HG03060 (cell line): ENCODE data around the gene SLC26A2.
"Not testable (repeated sequence)": the region's sequence is repeated elsewhere in the genome, so short reads cannot be mapped to it uniquely, and the experiment has no call there.

Experiments
- ATAC-seq: cut with Tn5 transposase; IDR thresholded peaks from one replicate; pipeline ENCODE4 v1.9.1; 2021; ENCODE audit warnings: low read depth, moderate number of reproducible peaks; ENCODE audit not compliant: unreplicated experiment

Gene SLC26A2

GRCh38 chr5:149936044-149936699, 24.4 kb upstream of the SLC26A2 start:
- no peak for ATAC-seq

GRCh38 chr5:149936700-149937091, 23.9 kb upstream of the SLC26A2 start:
- ATAC-seq = no peak

GRCh38 chr5:149937610-149938009, 22.9 kb upstream of the SLC26A2 start:
- no peak for ATAC-seq

- no peak for ATAC-seq
These were observed 22.3 kb upstream of the SLC26A2 start for GRCh38 chr5:149938279-149938678.

GRCh38 chr5:149938791-149939358, 21.7 kb upstream of the SLC26A2 start:
- no peak for ATAC-seq

GRCh38 chr5:149939546-149939945, 21.0 kb upstream of the SLC26A2 start:
- ATAC-seq = no peak

- no peak for ATAC-seq
These were observed 20.4 kb upstream of the SLC26A2 start for GRCh38 chr5:149940077-149940574.

GRCh38 chr5:149940941-149941644, 19.5 kb upstream of the SLC26A2 start:
- ATAC-seq = no peak

GRCh38 chr5:149941795-149942194, 18.8 kb upstream of the SLC26A2 start:
- no peak for ATAC-seq

- no peak for ATAC-seq
These were observed 18.4 kb upstream of the SLC26A2 start for GRCh38 chr5:149942199-149942598.

- not testable (repeated sequence) for ATAC-seq
These were observed 17.8 kb upstream of the SLC26A2 start for GRCh38 chr5:149942741-149943169.

- not testable (repeated sequence) for ATAC-seq
These were observed 17.2 kb upstream of the SLC26A2 start for GRCh38 chr5:149943177-149943949.

GRCh38 chr5:149944666-149945065, 15.9 kb upstream of the SLC26A2 start, which contains the start of gene PDE6A:
PDE6A (minus strand) TSS chr5:149944793; CDS start chr5:149944673, 120 bp downstream.
- no peak for ATAC-seq

GRCh38 chr5:149946118-149946517, 14.4 kb upstream of the SLC26A2 start:
- no peak for ATAC-seq

- no peak for ATAC-seq
These were observed 11.6 kb upstream of the SLC26A2 start for GRCh38 chr5:149948993-149949392.

- no peak for ATAC-seq
These were observed 9.3 kb upstream of the SLC26A2 start for GRCh38 chr5:149951138-149951749.

GRCh38 chr5:149953436-149954121, 7.0 kb upstream of the SLC26A2 start:
- ATAC-seq = no peak

- no peak for ATAC-seq
These were observed 5.8 kb upstream of the SLC26A2 start for GRCh38 chr5:149954798-149955197.

- no peak for ATAC-seq
These were observed 3.9 kb upstream of the SLC26A2 start for GRCh38 chr5:149956685-149957084.

GRCh38 chr5:149957855-149958254, 2.7 kb upstream of the SLC26A2 start:
- no peak for ATAC-seq
